Spleen (tissue), 7 donors: ENCODE measurements around the gene XDH.

ENCODE experiments used
- CTCF ChIP-seq, 11 experiments: fragments of 200-600 bp in 7 of 11; fragments of 450-650 bp in 4 of 11; sonication (generic) in 4 of 11; IDR thresholded peaks in 8 of 11; conservative IDR thresholded peaks in 3 of 11; 1 replicate in 7 of 11; 2 replicates in 4 of 11; pipeline versions ENCODE4 v1.4.0 to v1.8.0; 2016 to 2021; ENCODE audit warnings: antibody characterized with exemption in 11 of 11, inconsistent platforms in 4 of 11, mild to moderate bottlenecking in 1 of 11
- POLR2A ChIP-seq, 3 donors: fragments of 450-650 bp; IDR thresholded peaks; one replicate each; pipeline ENCODE4 v1.5.1; 2017; ENCODE audit warnings: antibody characterized with exemption in 3 of 3, mild to moderate bottlenecking in 1 of 3
- donor health status: DM: no; HTN: no; CAD: no; lungs with moderate emphysema.
- donor health status: DM: no; HTN: no; CAD: no.
- donor health status: DM: no; HTN: no; CAD: no.

- TF ChIP-seq CTCF (IDR thresholded peaks at IDR 0.05 in 8 of 11, conservative IDR thresholded peaks at IDR 0.05 in 3 of 11) (no peak), POLR2A (IDR thresholded peaks at IDR 0.05) (no peak)
Observed at GRCh38 chr2:31383471-31384153, 30.9 kb downstream of the XDH start.
